Tibial nerve (tissue), 4 donors: ENCODE results near the gene FBN2. TPM values are rescaled to one million over a fixed set of nuclear protein-coding genes. Genes with fewer than 3 reads are reported as not detected.

Experiments used
- DNase-seq, 2 donors: peaks; one replicate each; pipeline ENCODE4 v3.0.0-alpha.2; 2019; ENCODE audit warnings: low spot score in 2 of 2
- H3K27ac ChIP-seq, 4 donors: fragments of 200-600 bp; sonication (generic) in 3 of 4; one replicate each; pipeline ENCODE4 v1.5.1; 2017 to 2019; ENCODE audit warnings: mild to moderate bottlenecking in 1 of 4
- H3K27me3 ChIP-seq, 2 donors: fragments of 200-600 bp; sonication (generic) in 1 of 2; one replicate each; pipeline versions ENCODE4 v1.5.1 to v1.6.0; 2017 to 2019
- H3K36me3 ChIP-seq, 3 donors: fragments of 200-600 bp; sonication (generic); one replicate each; pipeline ENCODE4 v1.5.1; 2018 to 2019
- H3K4me1 ChIP-seq, 4 donors: fragments of 200-600 bp; sonication (generic) in 3 of 4; one replicate each; pipeline ENCODE4 v1.5.1; 2017 to 2019
- H3K4me3 ChIP-seq, 4 donors: fragments of 200-600 bp; sonication (generic) in 3 of 4; one replicate each; pipeline ENCODE4 v1.5.1; 2017 to 2019; ENCODE audit warnings: mild to moderate bottlenecking in 1 of 4, moderate library complexity in 1 of 4
- H3K9me3 ChIP-seq, 4 donors: fragments of 200-600 bp; sonication (generic) in 3 of 4; one replicate each; pipeline ENCODE4 v1.5.1; 2017 to 2019
- EP300 ChIP-seq, 2 donors: sonication (generic); formaldehyde crosslinking; IDR thresholded peaks; one replicate each; pipeline ENCODE4 v1.6.1; 2017; ENCODE audit warnings: antibody characterized with exemption in 2 of 2, mild to moderate bottlenecking in 1 of 2
- POLR2A ChIP-seq, 2 donors: fragments of 450-650 bp; IDR thresholded peaks; one replicate each; pipeline ENCODE4 v1.6.1; 2017; ENCODE audit warnings: antibody characterized with exemption in 2 of 2, mild to moderate bottlenecking in 2 of 2, moderate library complexity in 2 of 2
- WGBS, 2 donors: methylation state at CpG; one replicate each; pipeline ENCODE4 v1.1.5; 2018; 5-methylcytosine and 5-hydroxymethylcytosine counted together
- total RNA-seq, 4 donors: library from RNA; depleted of rRNA; stranded (reverse); fragments of >200 nt; gene quantifications; one replicate each; pipeline ENCODE4 v1.1.0, GENCODE V29; 2016
- TF ChIP-seq, protein P1 (sequence below), 5 experiments: fragments of 200-600 bp in 3 of 5; fragments of 450-650 bp in 2 of 5; sonication (generic) in 3 of 5; IDR thresholded peaks; one replicate each; pipeline ENCODE4 v1.5.1; 2016 to 2019; ENCODE audit warnings: antibody characterized with exemption in 5 of 5, mild to moderate bottlenecking in 3 of 5, moderate library complexity in 2 of 5

FBN2 gene
- total RNA-seq, 4 donors from 2014 or later, result 1.2 to 6.3 (median 3.6) TPM

DNA sequence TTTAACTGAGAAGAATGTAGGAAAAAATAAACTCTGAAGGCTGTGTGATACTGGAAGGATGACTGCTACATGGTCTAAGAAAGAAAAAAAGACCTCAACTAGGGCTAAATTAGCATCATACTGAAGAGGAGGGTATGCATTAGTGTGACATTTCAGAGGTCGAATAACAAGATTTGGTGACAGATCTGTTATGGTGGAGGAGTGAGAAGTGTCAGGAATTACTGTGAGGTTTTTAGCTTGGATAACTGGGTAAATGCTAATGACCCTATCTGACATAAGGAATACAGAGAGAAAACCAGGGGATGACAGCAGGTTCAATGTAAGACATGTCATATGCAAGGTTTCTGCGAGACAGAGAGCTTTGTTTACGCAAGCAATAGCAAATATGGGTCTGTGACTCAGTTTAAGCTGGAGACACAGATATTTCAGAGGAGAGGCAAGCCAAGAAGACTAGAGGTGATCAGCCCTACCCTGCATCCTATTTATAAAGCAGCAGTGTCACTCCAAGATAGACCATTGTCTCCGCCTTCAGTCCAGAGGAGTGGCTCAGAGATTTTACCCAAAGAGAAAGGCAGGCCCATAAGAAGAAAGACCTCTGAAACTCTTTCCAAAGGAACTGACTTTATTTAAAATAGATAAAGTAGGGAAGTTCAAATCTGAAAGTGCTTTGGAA is 44.3 kb downstream of the FBN2 start:
- Histone ChIP-seq H3K9me3 (no peaks in the 10 kb centered on the region), H3K4me1 (peaks cover 0 to 3% (median 0%) of the 10 kb centered on the region in 4 donors), H3K27me3 (no peaks in the 10 kb centered on the region), H3K4me3 (no peak overlapping the region), H3K27ac (no peak overlapping the region), H3K36me3 (no peaks in the 10 kb centered on the region)
- no peak for TF ChIP-seq POLR2A (IDR thresholded peaks at IDR 0.05)
- WGBS, 2 donors, result 90 to 96% methylated on average over 4 of the region's 4 CpGs
- DNase-seq, result no peak

DNA sequence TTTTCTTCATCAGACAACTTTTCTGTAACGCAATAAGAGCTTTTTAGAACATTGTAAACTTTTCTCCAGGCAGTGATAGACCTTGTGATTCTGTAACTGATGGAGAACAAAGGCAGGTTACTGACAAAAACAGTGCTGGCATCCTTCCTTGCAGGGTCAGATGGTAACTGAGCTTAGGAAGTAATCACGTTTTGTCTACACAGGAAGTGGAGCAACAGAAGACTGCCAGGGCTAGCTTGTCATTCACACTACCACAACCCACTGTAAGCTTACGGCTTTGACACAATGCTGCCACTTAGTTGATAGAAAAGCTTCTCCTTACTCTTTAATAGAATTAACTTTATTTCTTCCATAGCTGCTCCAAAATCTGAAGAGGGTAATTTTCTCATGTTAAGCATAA is 46.8 kb downstream of the FBN2 start:
- 20 to 39% methylated on average over 3 of the region's 3 CpGs for WGBS, 2 donors
- H3K4me1 ChIP-seq, result peaks cover 0 to 3% (median 0%) of the 10 kb centered on the region in 4 donors
- no peaks in the 10 kb centered on the region for H3K27me3 ChIP-seq
- DNase-seq, result no peak
- H3K27ac ChIP-seq, result no peak overlapping the region
- H3K9me3 ChIP-seq, result no peaks in the 10 kb centered on the region
- no peaks in the 10 kb centered on the region for H3K36me3 ChIP-seq
- H3K4me3 ChIP-seq, result no peak overlapping the region
- no peak for TF ChIP-seq POLR2A (IDR thresholded peaks at IDR 0.05)
- no peak for TF ChIP-seq EP300 (IDR thresholded peaks at IDR 0.05)
- TF ChIP-seq, protein P1, sequence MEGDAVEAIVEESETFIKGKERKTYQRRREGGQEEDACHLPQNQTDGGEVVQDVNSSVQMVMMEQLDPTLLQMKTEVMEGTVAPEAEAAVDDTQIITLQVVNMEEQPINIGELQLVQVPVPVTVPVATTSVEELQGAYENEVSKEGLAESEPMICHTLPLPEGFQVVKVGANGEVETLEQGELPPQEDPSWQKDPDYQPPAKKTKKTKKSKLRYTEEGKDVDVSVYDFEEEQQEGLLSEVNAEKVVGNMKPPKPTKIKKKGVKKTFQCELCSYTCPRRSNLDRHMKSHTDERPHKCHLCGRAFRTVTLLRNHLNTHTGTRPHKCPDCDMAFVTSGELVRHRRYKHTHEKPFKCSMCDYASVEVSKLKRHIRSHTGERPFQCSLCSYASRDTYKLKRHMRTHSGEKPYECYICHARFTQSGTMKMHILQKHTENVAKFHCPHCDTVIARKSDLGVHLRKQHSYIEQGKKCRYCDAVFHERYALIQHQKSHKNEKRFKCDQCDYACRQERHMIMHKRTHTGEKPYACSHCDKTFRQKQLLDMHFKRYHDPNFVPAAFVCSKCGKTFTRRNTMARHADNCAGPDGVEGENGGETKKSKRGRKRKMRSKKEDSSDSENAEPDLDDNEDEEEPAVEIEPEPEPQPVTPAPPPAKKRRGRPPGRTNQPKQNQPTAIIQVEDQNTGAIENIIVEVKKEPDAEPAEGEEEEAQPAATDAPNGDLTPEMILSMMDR (IDR thresholded peaks at IDR 0.05), result no peak

DNA sequence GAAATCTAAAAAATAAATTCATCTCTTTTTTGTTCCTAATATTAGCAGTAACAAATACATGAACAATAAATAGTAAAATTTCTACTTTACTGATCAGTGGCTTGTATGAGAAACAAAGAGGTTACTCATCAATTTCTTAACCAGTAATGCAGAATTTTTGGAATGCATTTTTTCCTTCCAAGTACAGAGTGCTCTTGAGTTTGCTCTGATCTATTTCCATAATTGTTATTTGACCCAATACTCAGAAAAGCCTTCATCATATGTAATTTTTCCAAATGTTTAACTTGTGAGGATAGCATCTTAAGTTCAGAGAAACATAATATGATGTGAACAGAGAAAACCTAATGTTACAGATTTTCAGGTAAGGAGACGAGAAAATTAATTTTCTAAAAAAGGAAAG is 47.3 kb downstream of the FBN2 start:
- TF ChIP-seq, protein P1 (IDR thresholded peaks at IDR 0.05), result no peak
- TF ChIP-seq POLR2A (IDR thresholded peaks at IDR 0.05) (no peak), EP300 (IDR thresholded peaks at IDR 0.05) (no peak)
- H3K27me3 ChIP-seq, result no peaks in the 10 kb centered on the region
- 45 to 52% methylated on average over 1 of the region's 1 CpG for WGBS, 2 donors

DNA sequence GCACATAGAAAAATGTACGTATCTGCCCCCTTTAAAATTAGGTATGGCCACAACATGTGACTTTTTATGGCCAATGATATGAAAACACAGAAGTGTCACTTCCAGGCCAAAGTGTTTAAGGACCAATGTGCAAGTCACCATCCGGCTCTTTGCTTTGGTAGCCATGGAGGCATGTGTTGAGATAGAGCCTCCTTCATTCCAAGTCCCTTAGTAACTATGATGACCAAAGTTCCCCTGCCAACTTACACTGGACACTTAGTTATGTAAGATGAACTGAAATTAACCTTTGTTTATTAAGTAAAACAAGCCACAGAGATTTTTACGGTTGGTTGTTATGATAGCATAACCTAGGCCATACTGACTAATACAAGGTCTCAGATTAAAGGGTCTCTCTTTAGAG is 51.0 kb downstream of the FBN2 start:
- H3K9me3 ChIP-seq, result no peaks in the 10 kb centered on the region
- TF ChIP-seq, protein P1 (IDR thresholded peaks at IDR 0.05), result no peak
- TF ChIP-seq POLR2A (IDR thresholded peaks at IDR 0.05) (no peak), EP300 (IDR thresholded peaks at IDR 0.05) (no peak)
- 88 to 89% methylated on average over 3 of the region's 3 CpGs for WGBS, 2 donors
- no peak overlapping the region for H3K27ac ChIP-seq
- no peak overlapping the region for H3K4me3 ChIP-seq
- no peak for DNase-seq
- peaks cover 0 to 3% (median 0%) of the 10 kb centered on the region in 4 donors for H3K4me1 ChIP-seq
- no peaks in the 10 kb centered on the region for H3K36me3 ChIP-seq
- no peaks in the 10 kb centered on the region for H3K27me3 ChIP-seq

More for the DNA sequence above, 47.3 kb downstream of the FBN2 start:
- H3K9me3 ChIP-seq, result no peaks in the 10 kb centered on the region
- no peaks in the 10 kb centered on the region for H3K36me3 ChIP-seq
- DNase-seq, result no peak
- H3K4me1 ChIP-seq, result peaks cover 0 to 3% (median 0%) of the 10 kb centered on the region in 4 donors
- H3K27ac ChIP-seq, result no peak overlapping the region
- no peak overlapping the region for H3K4me3 ChIP-seq

DNA sequence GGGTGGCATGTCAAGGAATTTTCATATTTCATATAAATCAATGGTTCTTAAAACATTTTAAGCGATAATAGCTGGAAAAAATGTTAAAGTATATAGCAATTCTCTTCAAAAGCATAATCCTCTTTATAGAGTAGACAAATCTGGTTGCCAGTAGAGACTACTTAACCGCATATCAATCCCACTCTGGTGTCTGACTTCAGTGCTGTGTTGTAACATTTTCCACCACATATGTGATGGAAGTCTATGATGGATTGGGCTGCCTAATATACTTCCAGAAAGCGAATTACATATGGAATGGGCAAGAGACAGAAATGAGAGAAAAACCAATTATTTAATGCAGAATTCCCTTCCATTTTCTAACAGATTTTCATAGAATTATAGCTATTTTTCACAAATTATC is 54.3 kb downstream of the FBN2 start:
- Histone ChIP-seq H3K9me3 (no peaks in the 10 kb centered on the region), H3K27me3 (no peaks in the 10 kb centered on the region), H3K4me1 (no peaks in the 10 kb centered on the region), H3K36me3 (no peaks in the 10 kb centered on the region), H3K4me3 (no peak overlapping the region), H3K27ac (no peak overlapping the region)
- TF ChIP-seq EP300 (IDR thresholded peaks at IDR 0.05) (no peak), POLR2A (IDR thresholded peaks at IDR 0.05) (no peak)
- TF ChIP-seq, protein P1 (IDR thresholded peaks at IDR 0.05), result no peak
- DNase-seq, result no peak
- 94 to 95% methylated on average over 3 of the region's 3 CpGs for WGBS, 2 donors
